ENCODE measurements around the gene CCDC192. TPM values are rescaled to one million over a fixed set of nuclear protein-coding genes. Genes with fewer than 3 reads are reported as not detected.
A peak's percentile ranks its signal among the peaks of the same experiment; 100 is the strongest.

The CCDC192 gene
- total RNA-seq, 1 donor from 2014 or later, result not detected

GRCh38 chr5:127892467-127893207 lies 189.4 kb downstream of the CCDC192 start:
- TF ChIP-seq CTCF (IDR thresholded peaks at IDR 0.05), result no peak
- H3K36me3 Mint-ChIP-seq (ENCODE audit: low read depth), result peaks cover 3% of the 10 kb centered on the region
- peaks cover 9% of the 10 kb centered on the region for H3K4me1 Mint-ChIP-seq (ENCODE audit: low read depth)
- no peak for DNase-seq (ENCODE audit: low spot score)
- no peaks in the 10 kb centered on the region for H3K9me3 Mint-ChIP-seq (ENCODE audit: low read depth)
- no peak overlapping the region for H3K27ac Mint-ChIP-seq (ENCODE audit: unreplicated experiment)
- H3K4me3 Mint-ChIP-seq (ENCODE audit: unreplicated experiment), result no peak overlapping the region
- H3K27me3 Mint-ChIP-seq (ENCODE audit: low read depth), result no peaks in the 10 kb centered on the region

- H3K4me3 Mint-ChIP-seq (ENCODE audit: unreplicated experiment), result no peak overlapping the region
- DNase-seq (ENCODE audit: low spot score), result no peak
- no peaks in the 10 kb centered on the region for H3K9me3 Mint-ChIP-seq (ENCODE audit: low read depth)
- H3K36me3 Mint-ChIP-seq (ENCODE audit: low read depth), result peaks cover 3% of the 10 kb centered on the region
- no peak for TF ChIP-seq CTCF (IDR thresholded peaks at IDR 0.05)
- H3K4me1 Mint-ChIP-seq (ENCODE audit: low read depth), result peaks cover 9% of the 10 kb centered on the region
- H3K27me3 Mint-ChIP-seq (ENCODE audit: low read depth), result no peaks in the 10 kb centered on the region
- no peak overlapping the region for H3K27ac Mint-ChIP-seq (ENCODE audit: unreplicated experiment)
Observed at GRCh38 chr5:127893232-127893631, 190.0 kb downstream of the CCDC192 start.

DNA sequence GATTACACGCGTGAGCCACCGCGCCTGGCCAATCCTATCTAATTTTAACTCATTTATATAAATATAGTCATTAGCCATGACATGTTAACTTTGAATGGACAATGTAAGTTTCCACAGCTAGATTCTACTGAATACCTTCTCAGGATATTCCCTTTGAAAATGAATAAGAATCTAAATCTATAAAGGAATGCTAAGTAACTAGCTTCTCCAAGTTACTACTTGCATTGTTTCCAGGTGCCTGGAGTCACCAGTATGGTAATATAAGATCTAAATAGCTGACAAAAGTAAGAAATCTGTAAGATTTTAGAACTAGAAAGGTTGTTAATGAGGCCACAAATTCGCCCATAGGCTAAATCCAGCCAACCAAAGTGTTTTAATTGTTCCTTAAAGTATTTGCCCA lies 191.3 kb downstream of the CCDC192 start:
- TF ChIP-seq CTCF (IDR thresholded peaks at IDR 0.05), result no peak
- Mint-ChIP-seq H3K4me3 (ENCODE audit: unreplicated experiment) (no peak overlapping the region), H3K27me3 (ENCODE audit: low read depth) (no peaks in the 10 kb centered on the region), H3K36me3 (ENCODE audit: low read depth) (peaks cover 3% of the 10 kb centered on the region), H3K27ac (ENCODE audit: unreplicated experiment) (no peak overlapping the region), H3K4me1 (ENCODE audit: low read depth) (peaks cover 14% of the 10 kb centered on the region), H3K9me3 (ENCODE audit: low read depth) (no peaks in the 10 kb centered on the region)
- no peak for DNase-seq (ENCODE audit: low spot score)

DNA sequence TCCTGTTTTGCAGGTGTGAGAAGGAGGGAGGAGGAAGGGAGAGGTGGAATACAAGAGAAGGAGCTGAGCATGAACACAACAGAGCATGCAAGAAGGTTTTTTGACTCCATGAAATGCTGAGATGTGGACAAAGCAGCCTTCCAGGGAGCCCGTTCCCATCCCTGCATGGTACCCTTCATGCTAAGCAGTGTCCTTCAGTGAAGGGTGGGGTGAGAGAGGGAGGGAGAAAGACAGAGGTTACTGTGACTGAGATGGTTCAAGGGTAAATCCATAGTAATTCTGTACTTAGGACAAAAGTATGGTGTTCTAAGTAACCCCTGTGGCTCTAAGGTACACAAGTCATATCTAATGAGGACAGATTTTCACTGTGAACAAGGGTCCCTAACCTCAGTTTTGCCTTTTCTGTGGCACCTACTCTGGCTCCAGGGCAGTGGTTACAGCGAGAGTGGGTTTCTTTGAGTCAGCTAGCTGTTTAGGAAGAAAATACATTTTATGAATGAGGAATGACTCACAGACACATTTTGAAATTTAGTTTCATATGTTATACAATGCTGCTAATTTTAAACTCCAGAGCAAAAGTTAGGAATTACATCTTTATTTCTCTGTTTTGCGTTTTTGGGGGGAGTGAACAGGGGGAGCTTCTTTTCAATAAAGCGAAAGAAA lies 195.5 kb downstream of the CCDC192 start:
- peak; percentile 37 for TF ChIP-seq CTCF (IDR thresholded peaks at IDR 0.05)
- H3K27me3 Mint-ChIP-seq (ENCODE audit: low read depth), result no peaks in the 10 kb centered on the region
- H3K36me3 Mint-ChIP-seq (ENCODE audit: low read depth), result no peaks in the 10 kb centered on the region
- H3K9me3 Mint-ChIP-seq (ENCODE audit: low read depth), result no peaks in the 10 kb centered on the region
- no peak overlapping the region for H3K4me3 Mint-ChIP-seq (ENCODE audit: unreplicated experiment)
- peaks cover 5% of the 10 kb centered on the region for H3K4me1 Mint-ChIP-seq (ENCODE audit: low read depth)
- H3K27ac Mint-ChIP-seq (ENCODE audit: unreplicated experiment), result no peak overlapping the region
- no peak for DNase-seq (ENCODE audit: low spot score)

- no peak for DNase-seq (ENCODE audit: low spot score)
- no peak for TF ChIP-seq CTCF (IDR thresholded peaks at IDR 0.05)
- H3K27ac Mint-ChIP-seq (ENCODE audit: unreplicated experiment), result no peak overlapping the region
- no peaks in the 10 kb centered on the region for H3K9me3 Mint-ChIP-seq (ENCODE audit: low read depth)
- H3K27me3 Mint-ChIP-seq (ENCODE audit: low read depth), result no peaks in the 10 kb centered on the region
- H3K36me3 Mint-ChIP-seq (ENCODE audit: low read depth), result no peaks in the 10 kb centered on the region
- peaks cover 5% of the 10 kb centered on the region for H3K4me1 Mint-ChIP-seq (ENCODE audit: low read depth)
- no peak overlapping the region for H3K4me3 Mint-ChIP-seq (ENCODE audit: unreplicated experiment)
Observed at GRCh38 chr5:127899214-127899610, 196.0 kb downstream of the CCDC192 start.

Data from chondrocyte (in vitro differentiated cells).